T-helper 1 cell treated with Interleukin-12 subunit alpha and Interleukin-12 subunit beta and Interleukin-4 antibody, amounts not matched to agents 30 μg/mL and 1 μg/mL, for 36 hours (primary cell): ENCODE measurements around the gene SLC4A1AP.
A peak's percentile ranks its signal among the peaks of the same experiment; 100 is the strongest.

Experiments
- H3K27ac Mint-ChIP-seq: one replicate; pipeline ENCODE4 v1.8.0; 2021; ENCODE audit warnings: mild to moderate bottlenecking, mixed read lengths
- H3K27me3 Mint-ChIP-seq: one replicate; pipeline ENCODE4 v1.8.0; 2021; ENCODE audit warnings: low read depth, mixed read lengths
- H3K36me3 Mint-ChIP-seq: one replicate; pipeline ENCODE4 v1.8.0; 2021; ENCODE audit warnings: low read depth, mixed read lengths
- H3K4me1 Mint-ChIP-seq: one replicate; pipeline ENCODE4 v1.8.0; 2021; ENCODE audit warnings: low read depth, mixed read lengths
- H3K4me3 Mint-ChIP-seq: one replicate; pipeline ENCODE4 v1.8.0; 2021; ENCODE audit warnings: mild to moderate bottlenecking, moderate library complexity, mixed read lengths
- H3K9me3 Mint-ChIP-seq: one replicate; pipeline ENCODE4 v1.8.0; 2021; ENCODE audit warnings: mixed read lengths

The SLC4A1AP gene

DNA sequence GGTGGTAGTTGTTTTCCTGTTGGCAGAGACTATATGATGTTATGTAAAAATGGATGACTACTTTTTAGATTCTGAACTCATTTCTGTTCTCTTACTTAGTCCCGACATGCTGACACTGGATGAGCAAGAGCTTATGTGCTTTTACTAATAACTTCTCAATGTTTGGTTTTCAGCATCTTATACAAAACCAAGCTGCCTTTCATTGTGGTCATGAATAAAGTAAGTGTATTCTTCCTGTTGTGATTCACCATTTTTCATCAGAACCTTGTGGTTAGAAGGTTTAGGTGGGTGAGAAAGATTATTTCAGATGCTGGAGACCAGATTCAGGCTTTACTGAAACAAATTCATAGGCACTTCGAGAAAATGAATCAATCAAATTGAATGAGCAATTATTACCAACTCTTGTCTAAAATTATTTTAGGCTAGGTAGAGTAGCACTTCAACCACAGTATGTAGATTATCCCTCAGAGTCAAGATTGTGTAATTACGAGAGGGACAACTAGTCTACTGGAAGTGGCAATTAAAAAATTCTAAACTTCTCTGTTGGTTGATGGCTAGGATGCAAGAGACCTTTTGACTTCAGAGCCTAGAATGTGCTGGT is 25.6 kb upstream of the SLC4A1AP start:
- Mint-ChIP-seq H3K27ac (peak overlapping the region; percentile 80), H3K36me3 (peaks cover 49% of the 10 kb centered on the region), H3K4me3 (peak overlapping the region; percentile 43), H3K27me3 (no peaks in the 10 kb centered on the region), H3K4me1 (peaks cover 16% of the 10 kb centered on the region), H3K9me3 (no peaks in the 10 kb centered on the region)

DNA sequence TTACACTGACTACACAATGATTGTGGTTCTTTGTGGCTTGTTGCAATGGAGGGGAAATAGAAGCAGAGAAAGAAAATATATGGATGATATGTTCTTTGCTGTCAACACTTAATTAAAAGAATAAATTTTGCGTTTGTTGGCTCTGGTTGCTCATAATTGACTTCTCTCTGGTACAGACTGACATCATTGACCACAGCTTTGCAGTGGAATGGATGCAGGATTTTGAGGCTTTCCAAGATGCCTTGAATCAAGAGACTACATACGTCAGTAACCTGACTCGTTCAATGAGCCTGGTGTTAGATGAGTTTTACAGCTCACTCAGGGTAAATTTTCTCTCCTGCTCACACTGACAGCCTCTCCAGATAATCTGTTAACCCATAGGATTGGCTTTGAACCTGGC is 25.0 kb upstream of the SLC4A1AP start:
- peak overlapping the region; percentile 43 for H3K4me3 Mint-ChIP-seq
- H3K27ac Mint-ChIP-seq: peak overlapping the region; percentile 80
- H3K36me3 Mint-ChIP-seq: peaks cover 50% of the 10 kb centered on the region
- no peaks in the 10 kb centered on the region for H3K27me3 Mint-ChIP-seq
- peaks cover 16% of the 10 kb centered on the region for H3K4me1 Mint-ChIP-seq
- H3K9me3 Mint-ChIP-seq: no peaks in the 10 kb centered on the region

DNA sequence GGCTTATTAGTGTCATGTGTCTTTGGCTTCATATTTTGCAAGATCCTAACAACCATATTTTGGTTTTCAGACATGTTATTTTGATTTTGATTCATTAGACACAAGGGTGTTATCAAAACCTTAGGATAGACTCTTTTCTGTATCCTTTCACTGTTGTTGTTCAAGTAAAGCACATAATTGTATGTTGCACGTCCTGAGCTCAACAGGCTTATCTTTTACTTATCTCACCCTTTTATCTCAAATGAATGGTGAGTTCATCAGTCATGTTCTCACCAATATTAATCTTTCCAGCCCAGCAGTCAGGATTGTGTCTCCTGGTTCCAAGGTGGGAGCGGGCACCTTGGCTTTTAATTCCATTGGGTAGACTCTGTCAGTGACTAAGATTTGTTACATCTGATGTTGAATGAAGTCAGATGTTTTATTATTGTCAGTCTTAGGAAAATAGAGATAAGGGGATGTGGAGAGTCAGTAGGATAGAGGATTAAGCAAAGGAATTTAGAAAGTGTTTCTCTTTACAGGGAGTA is 22.9 kb upstream of the SLC4A1AP start:
- Mint-ChIP-seq H3K36me3 (peaks cover 44% of the 10 kb centered on the region), H3K9me3 (no peaks in the 10 kb centered on the region), H3K27ac (no peak overlapping the region), H3K4me3 (no peak overlapping the region), H3K27me3 (no peaks in the 10 kb centered on the region), H3K4me1 (peaks cover 16% of the 10 kb centered on the region)

DNA sequence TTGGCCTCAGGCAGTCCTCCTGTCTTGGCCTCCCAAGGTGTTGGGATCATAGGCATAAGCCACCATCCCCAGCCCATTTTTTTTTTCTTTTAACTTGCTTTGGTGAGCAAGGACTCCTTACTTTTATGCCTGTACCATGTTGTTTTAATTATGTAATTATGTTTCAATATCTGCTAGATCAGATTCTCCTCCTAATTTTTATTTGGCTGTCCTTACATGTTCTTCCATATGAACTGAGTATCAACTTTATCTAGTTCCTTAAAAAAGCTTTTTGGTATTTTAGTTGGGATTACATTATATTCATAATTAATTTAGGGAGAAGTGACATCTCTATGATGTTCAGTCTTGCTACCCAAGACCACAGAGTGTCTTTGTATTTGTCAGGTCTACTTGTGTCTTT is 18.5 kb upstream of the SLC4A1AP start:
- no peaks in the 10 kb centered on the region for H3K9me3 Mint-ChIP-seq
- no peak overlapping the region for H3K4me3 Mint-ChIP-seq
- H3K27me3 Mint-ChIP-seq: no peaks in the 10 kb centered on the region
- no peak overlapping the region for H3K27ac Mint-ChIP-seq
- peaks cover 3% of the 10 kb centered on the region for H3K4me1 Mint-ChIP-seq
- H3K36me3 Mint-ChIP-seq: peaks cover 35% of the 10 kb centered on the region

DNA sequence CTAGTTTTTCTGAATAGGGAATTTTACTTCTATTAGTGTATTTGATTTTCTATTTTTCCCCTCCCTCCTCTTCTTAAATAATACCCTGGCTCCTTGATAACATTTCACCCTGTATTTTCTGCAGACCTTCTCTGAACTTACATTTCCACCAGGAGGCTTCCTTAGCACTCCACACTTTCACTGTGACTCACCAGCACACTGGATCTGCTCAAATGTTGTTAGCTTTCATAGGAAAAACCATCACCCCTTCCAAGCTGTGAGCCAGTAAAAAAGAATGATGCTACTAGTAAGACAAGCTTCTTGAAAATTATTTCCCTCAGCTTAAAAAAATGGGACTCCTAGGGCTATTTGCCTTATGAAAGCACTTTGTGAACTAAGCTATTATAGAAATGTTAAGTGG is 16.4 kb upstream of the SLC4A1AP start:
- H3K4me3 Mint-ChIP-seq: no peak overlapping the region
- peaks cover 3% of the 10 kb centered on the region for H3K4me1 Mint-ChIP-seq
- no peak overlapping the region for H3K27ac Mint-ChIP-seq
- no peaks in the 10 kb centered on the region for H3K27me3 Mint-ChIP-seq
- peaks cover 34% of the 10 kb centered on the region for H3K36me3 Mint-ChIP-seq
- H3K9me3 Mint-ChIP-seq: no peaks in the 10 kb centered on the region

DNA sequence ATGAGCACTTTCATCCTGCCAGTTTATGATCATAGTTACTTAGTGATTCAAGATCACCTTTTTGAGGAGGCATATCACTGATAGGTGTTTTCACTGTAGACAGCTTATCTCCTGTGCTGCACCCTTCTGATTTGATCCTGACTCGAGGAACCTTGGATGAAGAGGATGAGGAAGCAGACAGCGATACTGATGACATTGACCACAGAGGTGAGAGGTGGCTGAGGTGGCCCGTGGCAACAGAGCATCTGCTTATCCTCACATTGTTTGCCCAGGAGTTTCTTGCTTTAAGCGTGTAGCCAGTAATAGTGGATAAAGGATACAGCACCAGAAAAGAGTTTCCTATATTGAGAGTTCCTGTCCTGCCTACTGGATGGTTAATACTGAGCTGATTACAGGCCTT is 16.0 kb upstream of the SLC4A1AP start:
- H3K4me3 Mint-ChIP-seq: no peak overlapping the region
- H3K4me1 Mint-ChIP-seq: peaks cover 3% of the 10 kb centered on the region
- no peak overlapping the region for H3K27ac Mint-ChIP-seq
- H3K27me3 Mint-ChIP-seq: no peaks in the 10 kb centered on the region
- H3K9me3 Mint-ChIP-seq: no peaks in the 10 kb centered on the region
- H3K36me3 Mint-ChIP-seq: peaks cover 37% of the 10 kb centered on the region

DNA sequence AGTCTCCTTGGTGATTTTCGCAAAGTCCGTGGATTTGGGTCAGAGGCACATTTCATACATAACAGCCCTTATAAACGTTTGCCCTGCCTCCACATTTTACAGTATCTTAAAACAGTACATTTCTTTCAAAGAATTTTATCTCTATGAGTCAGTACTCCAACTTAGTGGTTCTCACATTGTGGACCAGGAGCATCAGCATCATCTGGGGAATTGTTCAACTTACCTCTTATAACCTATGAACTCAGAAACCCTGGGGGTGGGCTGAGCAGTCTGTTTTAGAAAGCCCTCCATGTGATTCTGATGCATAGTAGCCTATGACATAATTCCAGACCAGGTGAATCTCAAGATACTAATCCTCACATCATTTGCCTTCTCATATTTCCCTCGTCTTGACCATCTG is 12.6 kb upstream of the SLC4A1AP start:
- Mint-ChIP-seq H3K27me3 (no peaks in the 10 kb centered on the region), H3K9me3 (no peaks in the 10 kb centered on the region), H3K36me3 (peaks cover 49% of the 10 kb centered on the region), H3K4me3 (no peak overlapping the region), H3K4me1 (peaks cover 3% of the 10 kb centered on the region), H3K27ac (no peak overlapping the region)

DNA sequence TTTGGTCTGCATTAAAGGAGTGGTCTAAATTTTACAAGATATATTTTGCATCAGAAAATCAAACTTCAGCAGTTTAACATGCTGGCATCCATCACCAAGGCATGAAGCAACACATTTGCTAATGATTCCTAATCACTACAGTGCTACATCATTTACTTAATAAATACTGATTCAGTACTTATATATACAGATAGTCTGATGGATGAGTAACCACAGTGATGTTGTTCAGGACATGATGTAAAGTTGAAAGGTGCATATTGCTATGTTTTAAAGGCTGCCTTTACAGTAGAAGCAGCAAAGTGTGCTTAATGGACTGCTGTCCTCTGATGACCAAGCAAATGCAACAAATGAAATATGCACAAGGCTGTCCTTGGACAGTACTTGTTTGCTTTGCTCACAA is 11.3 kb upstream of the SLC4A1AP start:
- Mint-ChIP-seq H3K27ac (no peak overlapping the region), H3K4me1 (peaks cover 3% of the 10 kb centered on the region), H3K36me3 (peaks cover 48% of the 10 kb centered on the region), H3K27me3 (no peaks in the 10 kb centered on the region), H3K4me3 (no peak overlapping the region), H3K9me3 (no peaks in the 10 kb centered on the region)

DNA sequence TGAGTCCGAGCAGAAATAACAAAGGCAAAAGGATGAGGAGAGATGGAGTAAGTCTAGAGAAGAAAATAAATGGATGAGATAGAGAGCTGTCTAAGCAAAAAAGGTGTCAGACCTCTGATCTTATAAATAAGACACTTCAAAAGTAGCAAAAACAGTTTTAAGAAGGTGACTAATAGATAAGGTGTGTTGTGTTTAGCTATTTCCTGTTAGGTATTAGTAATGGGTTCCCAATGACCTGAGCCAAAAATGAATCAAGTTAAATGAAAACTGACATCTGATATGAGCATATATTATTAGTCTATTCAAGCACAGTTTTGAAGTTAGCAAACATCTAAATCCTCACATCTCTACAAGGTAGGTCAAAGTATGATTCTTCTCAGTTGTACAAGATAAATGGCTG is 10.9 kb upstream of the SLC4A1AP start:
- Mint-ChIP-seq H3K36me3 (peaks cover 44% of the 10 kb centered on the region), H3K27me3 (no peaks in the 10 kb centered on the region), H3K4me1 (peaks cover 3% of the 10 kb centered on the region), H3K9me3 (no peaks in the 10 kb centered on the region), H3K27ac (no peak overlapping the region), H3K4me3 (no peak overlapping the region)

DNA sequence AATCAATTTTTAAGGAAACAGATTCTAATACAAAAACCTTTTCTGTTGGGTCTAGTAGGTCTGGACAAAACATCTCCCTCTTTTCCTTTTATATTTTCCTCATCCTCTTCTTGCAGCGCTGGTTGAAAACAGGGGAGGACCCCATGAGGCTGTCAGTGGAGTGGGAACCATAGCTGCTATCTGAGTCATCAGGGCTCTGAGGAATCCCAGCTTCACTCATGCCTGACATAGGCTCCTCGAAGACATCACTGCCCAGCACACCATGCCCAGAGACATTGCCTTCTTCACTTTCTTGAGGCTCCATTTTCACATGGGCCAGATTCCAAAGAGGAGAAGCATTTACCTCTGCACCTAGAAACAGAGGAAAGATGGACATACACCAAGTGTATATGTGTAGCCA is 10.3 kb upstream of the SLC4A1AP start:
- H3K27ac Mint-ChIP-seq: peak overlapping the region; percentile 42
- H3K36me3 Mint-ChIP-seq: peaks cover 42% of the 10 kb centered on the region
- H3K27me3 Mint-ChIP-seq: no peaks in the 10 kb centered on the region
- no peak overlapping the region for H3K4me3 Mint-ChIP-seq
- H3K9me3 Mint-ChIP-seq: no peaks in the 10 kb centered on the region
- peaks cover 3% of the 10 kb centered on the region for H3K4me1 Mint-ChIP-seq

DNA sequence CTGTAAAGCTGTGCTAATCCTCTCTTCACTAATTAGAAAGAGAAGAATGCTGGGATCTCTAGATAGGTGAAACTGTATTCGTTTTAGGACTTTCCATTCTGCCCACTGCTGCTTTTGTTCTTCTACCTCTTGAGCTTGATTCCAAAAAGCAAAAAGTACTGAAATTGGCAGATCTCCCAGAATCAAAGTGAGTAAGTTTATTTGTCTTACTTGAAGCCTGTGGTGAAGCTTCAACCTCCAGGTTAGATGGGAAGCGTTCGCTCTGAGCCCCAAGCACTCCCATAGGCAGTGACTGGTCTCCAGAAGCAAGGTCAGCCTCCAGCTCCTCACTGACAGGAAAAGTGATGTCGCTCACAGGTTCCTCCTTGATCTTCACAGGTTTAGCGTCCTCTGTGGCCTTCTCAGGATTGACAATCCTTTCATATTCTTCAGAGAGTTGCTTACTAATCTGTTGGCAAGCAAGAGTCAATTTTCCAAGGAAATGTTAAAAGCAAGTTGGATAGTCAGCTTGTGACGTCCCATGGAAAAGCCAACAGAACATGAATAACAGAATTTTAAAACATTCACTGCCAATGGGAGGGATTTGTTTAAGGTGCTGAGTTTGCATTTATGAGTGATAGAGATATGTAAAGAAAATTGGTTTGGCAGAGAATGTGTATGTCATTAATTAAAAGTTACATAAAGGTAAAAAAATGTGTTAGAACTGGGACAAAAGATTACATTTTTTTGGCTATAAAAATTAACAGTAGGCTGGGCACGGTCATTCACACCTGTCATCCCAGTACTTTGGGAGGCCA is 8.3 kb upstream of the SLC4A1AP start:
- Mint-ChIP-seq H3K27me3 (no peaks in the 10 kb centered on the region), H3K4me3 (no peak overlapping the region), H3K27ac (no peak overlapping the region), H3K36me3 (peaks cover 44% of the 10 kb centered on the region), H3K9me3 (no peaks in the 10 kb centered on the region), H3K4me1 (peaks cover 10% of the 10 kb centered on the region)

DNA sequence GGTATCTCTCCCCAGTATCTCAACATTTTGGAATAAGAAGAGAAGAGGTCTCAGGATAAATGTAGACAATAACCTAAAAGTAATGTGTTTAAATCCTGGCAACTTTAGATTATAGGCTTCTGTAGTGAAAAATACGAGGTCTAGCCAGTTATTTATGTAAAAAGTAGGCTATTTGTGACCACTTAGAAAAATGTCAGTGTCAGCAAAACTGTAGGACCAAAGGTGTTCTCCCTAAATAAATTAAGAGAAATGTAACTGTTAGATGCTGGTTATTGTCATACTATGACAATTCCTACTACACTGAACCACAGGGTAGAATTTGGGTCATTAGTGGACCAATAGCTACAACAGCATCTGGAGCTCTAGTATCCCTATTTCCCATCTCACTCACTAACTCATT is 2.3 kb upstream of the SLC4A1AP start:
- Mint-ChIP-seq H3K27me3 (no peaks in the 10 kb centered on the region), H3K27ac (no peak overlapping the region), H3K4me1 (peaks cover 39% of the 10 kb centered on the region), H3K4me3 (peak overlapping the region; percentile 41), H3K9me3 (no peaks in the 10 kb centered on the region), H3K36me3 (peaks cover 41% of the 10 kb centered on the region)

DNA sequence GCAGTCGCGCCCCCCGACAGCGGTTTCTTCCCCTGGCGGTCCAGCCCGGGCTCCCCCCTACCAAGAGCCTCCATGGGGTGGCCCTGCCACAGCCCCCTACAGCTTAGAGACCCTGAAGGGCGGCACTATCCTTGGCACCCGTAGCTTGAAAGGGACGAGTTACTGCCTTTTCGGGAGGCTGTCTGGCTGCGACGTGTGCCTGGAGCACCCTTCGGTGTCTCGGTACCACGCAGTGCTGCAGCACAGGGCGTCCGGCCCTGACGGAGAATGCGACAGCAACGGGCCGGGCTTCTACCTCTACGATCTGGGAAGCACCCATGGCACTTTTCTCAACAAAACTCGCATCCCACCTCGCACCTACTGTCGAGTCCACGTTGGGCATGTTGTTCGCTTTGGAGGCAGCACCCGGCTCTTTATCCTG is 475 bp downstream of the SLC4A1AP start:
- H3K4me1 Mint-ChIP-seq: peaks cover 35% of the 10 kb centered on the region
- no peaks in the 10 kb centered on the region for H3K27me3 Mint-ChIP-seq
- H3K4me3 Mint-ChIP-seq: peak overlapping the region; percentile 99
- H3K36me3 Mint-ChIP-seq: peaks cover 51% of the 10 kb centered on the region
- H3K9me3 Mint-ChIP-seq: no peaks in the 10 kb centered on the region
- peak overlapping the region; percentile 99 for H3K27ac Mint-ChIP-seq

DNA sequence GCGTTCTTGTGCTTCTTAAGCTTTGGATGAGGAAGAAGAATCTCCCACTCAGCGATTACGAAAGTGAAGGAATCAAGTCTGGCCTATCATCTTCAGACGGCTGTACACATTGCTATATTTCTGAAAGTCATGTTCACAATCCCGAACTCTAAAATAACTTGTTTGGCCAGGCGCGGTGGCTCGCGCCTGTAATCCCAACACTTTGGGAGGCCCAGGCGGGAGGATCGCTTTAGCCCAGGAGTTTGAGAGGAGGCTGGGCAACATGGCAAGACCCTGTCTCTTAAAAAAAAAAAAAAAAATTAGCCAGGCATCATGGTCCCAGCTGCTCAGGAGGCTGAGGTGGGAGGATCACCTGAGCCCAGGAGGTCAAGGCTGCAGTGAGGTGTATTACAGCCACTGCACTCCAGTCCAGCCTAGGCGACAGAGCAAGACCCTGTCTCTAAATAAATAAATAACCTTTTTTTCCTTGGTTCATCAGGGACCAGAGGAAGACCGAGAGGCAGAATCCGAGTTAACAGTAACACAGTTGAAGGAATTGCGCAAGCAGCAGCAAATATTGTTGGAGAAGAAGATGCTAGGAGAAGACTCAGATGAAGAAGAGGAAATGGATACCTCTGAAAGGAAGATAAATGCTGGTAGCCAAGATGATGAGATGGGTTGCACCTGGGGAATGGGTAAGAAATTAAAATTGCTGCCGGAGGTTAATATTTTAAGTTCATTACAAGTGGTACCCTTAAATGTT is 1.1 kb downstream of the SLC4A1AP start:
- H3K27ac Mint-ChIP-seq: peak overlapping the region; percentile 99

DNA sequence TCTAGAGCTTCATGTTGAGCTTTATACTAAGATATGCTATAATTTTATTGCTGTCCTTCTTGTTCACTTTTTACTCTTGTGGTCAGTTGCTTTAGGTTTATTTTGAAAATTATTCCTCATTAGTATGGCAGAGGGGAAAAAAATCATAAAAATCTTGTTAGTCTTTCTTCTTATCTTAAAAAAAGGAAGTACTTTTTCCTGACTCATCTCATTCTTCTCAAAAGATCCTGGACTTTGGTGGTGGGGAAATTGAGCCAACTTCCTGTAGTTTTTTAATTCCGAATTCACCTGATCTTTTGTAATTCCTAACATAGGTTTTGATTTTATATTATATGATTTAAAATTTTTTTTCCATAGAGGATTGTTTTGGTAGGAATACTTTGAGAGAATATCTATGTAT is 3.8 kb downstream of the SLC4A1AP start:
- Mint-ChIP-seq H3K27ac (no peak overlapping the region), H3K4me1 (peaks cover 20% of the 10 kb centered on the region), H3K27me3 (no peaks in the 10 kb centered on the region), H3K36me3 (peaks cover 37% of the 10 kb centered on the region), H3K9me3 (no peaks in the 10 kb centered on the region), H3K4me3 (no peak overlapping the region)

More for the DNA sequence above, 1.1 kb downstream of the SLC4A1AP start:
- Mint-ChIP-seq H3K9me3 (no peaks in the 10 kb centered on the region), H3K27me3 (no peaks in the 10 kb centered on the region), H3K36me3 (peaks cover 47% of the 10 kb centered on the region), H3K4me3 (peak overlapping the region; percentile 99), H3K4me1 (peaks cover 31% of the 10 kb centered on the region)
